GM19324 (cell line): ENCODE measurements around the gene AKAP13.

Experiments used
- ATAC-seq: cut with Tn5 transposase; IDR thresholded peaks from one replicate; pipeline ENCODE4 v1.9.1; 2021; ENCODE audit warnings: mild to moderate bottlenecking, moderate library complexity; ENCODE audit not compliant: unreplicated experiment, low FRiP score

Gene AKAP13

DNA sequence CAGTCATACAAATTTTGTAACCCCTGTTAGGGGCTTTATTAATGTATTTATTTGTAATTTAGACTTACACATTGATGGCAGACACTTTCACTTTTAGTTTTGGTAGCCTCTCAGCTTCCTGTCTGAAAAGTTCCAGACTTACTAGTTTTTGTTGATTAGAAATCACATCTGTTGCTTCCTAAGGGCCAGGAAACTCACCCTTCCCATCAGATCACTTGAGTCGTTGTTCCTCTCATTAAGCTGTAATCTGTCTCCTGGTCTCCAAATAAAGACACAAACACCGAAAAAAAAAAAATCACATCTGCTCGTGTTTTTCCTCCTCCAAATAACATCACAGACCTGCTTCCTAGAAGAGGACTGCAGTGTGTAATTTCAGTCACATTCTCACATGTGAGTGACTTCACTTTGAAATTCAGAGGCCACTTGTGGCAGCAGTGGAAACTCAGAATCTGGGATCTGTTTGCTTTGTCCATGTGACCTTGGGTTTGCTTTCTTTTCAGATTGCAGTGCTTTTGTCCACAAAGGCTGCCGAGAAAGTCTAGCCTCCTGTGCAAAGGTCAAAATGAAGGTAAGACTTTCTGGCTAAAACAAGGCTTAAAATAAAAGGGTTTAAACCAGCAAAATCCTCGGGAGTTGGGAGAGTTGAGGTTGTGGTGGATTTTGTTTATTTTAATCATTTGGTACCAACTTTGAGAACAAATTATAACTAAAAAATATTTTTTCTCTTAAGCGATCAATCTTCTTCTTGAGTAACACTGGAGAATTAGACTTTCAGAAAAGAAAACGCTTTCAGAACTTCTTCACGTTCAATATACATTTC is 327.3 kb downstream of the AKAP13 start:
- no peak for ATAC-seq

- ATAC-seq, result no peak
These were observed 328.1 kb downstream of the AKAP13 start for GRCh38 chr15:85708402-85708941.

GRCh38 chr15:85709250-85709649 is 328.8 kb downstream of the AKAP13 start:
- ATAC-seq, result no peak

DNA sequence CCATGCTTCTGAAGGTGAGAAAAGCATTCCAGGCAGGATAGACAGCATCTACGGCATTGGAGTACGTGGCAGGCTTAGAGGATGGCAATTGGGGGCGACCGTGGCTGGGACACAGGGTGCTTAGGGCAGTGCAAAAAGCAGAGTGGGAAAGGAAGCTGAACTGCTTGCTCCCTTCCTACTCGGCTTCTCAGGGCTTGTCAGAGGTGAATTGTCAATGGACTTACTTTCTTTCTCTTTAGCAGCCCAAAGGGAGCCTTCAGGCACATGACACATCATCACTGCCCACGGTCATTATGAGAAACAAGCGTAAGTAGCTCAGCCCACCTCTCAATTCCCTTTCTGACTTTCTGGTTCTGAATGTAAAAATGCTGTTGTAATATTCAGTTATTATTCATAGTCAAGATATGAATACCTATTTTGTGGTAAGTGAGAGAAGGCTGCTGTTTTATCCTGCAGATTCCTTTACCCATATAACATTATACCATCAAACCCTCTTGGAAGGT is 330.0 kb downstream of the AKAP13 start:
- no peak for ATAC-seq

DNA sequence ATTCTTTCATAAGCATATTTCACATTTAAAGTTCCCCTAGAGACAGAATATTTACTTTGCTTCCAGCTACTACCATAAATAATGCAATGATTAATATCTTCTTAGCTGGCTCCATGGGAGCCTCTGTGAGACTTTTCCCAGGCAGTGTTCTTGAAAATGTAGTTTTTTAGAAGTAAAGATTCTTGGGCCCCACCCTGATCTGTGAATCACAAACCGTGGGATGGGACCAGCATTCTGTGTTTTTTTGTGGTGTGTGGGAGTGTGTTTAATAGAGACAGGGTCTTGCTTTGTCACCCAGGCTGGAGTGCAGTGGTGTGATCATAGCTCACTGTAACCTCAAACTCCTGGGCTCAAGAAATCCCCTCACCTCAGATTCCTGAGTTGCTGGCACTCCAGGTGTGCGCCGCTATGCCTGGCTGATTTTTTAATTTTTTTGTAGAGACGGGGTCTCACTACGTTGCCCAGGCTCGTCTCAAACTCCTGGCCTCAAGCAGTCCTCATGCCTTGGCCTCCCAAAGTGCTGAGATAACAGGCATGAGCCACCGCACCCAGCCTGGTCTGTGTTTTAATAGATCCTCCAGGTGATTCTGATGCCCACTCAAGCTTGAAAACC is 331.3 kb downstream of the AKAP13 start:
- ATAC-seq, result no peak

DNA sequence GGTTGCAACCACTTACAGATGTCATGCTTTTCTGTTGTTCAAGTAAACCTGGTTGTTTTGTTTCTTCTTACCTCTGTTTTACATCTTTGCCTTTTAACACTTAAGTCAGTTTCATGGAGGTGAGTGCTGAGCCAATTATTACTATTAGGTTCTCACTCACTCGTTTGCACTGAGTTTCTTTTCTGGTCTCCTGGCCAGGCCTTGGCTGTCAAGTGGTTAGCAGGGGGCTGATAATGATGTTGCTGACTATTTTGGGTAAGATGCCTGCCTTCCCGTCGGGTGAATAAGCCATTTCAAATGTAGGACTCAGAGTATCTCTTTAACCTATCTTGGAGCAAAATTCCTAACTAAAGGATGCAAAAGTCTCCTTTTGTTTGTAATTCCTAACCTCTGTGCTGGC is 335.9 kb downstream of the AKAP13 start:
- no peak for ATAC-seq

DNA sequence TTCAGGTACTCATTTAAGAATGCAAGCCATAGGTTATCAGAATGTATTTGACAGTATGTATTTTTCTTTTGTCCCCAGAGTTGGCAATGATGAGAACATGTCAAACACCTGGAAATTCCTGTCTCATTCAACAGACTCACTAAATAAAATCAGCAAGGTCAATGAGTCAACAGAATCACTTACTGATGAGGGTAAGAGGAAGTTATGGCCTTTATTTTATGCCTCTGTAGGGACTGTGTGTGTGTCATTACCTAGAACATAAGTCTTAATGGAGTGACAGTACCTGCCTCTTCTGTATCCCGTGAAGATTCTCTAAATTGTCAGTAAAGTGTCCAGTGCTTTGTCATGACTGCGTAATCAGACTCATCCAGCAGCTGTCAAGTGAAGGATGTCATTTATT is 336.8 kb downstream of the AKAP13 start:
- ATAC-seq, result no peak

- peak; percentile 63 for ATAC-seq
These were observed 338.0 kb downstream of the AKAP13 start for GRCh38 chr15:85718271-85718971.

GRCh38 chr15:85718981-85719380 is 338.6 kb downstream of the AKAP13 start:
- ATAC-seq, result no peak

- ATAC-seq, result no peak
These were observed 342.2 kb downstream of the AKAP13 start for GRCh38 chr15:85722374-85723152.

DNA sequence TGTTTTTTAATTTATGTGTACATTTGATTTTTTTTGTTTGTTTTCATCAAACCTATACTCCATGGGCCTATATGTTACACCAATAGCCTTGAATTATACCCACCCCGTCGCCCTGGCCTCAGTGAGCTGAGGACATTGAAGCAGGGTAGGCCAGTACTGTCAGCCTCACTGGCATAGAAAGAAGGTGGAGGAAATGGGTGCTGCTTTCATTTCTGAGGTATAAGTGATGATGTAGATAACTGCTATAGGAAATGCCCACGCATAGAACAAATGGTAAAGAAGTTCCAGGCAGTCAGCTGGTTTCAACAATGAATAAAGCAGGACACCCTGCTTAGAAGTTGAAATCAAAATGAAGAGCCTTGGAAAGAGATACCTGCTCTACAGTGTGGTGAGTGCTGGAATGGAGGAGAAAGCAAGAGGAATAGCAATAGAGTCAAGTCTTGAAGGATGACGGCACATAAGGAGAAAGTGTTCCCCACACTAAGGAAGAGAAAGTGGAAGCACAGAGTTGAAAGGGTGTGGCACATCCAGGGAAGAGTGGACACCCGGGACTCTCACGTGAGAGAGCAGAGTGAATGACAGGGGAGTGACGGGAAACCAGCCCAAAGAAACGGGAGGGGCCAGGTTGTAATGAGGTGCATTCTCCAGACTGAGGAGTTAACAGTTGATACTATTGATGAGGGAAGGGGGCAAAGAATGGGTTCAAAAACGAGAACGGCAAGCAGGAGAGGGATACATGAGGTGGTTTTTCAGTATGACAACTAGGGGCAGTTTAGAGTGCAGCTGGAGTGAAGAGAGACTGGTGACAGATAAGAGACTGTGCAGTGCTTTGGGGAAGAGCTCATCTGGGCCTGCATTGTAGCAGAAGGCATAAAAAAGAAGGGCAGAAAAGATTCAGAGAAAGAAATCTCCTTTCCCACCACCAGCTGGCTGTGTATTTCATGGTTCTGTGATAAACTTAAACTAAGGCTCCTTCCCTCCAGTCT is 343.9 kb downstream of the AKAP13 start:
- ATAC-seq, result no peak

GRCh38 chr15:85725019-85725418 is 344.6 kb downstream of the AKAP13 start:
- ATAC-seq, result no peak

DNA sequence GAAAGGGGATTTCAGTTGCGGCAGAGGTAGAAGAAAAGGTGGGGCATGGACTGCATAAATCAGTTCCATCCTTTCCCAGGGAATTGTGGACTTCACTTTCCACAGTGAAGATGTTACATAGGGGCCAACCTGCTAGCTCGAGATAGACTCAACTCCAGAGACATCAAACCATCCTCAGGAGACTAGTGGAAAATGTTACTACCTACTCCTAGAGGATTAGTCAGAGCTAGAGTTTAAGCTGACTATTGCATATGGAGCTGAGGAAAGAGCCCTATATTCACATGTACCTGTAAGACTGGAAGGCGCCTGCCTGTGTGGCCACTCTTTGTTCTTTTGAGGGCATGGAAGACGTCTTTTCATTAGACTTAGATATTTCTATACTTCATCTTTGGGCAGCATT is 345.2 kb downstream of the AKAP13 start:
- no peak for ATAC-seq

- no peak for ATAC-seq
These were observed 346.1 kb downstream of the AKAP13 start for GRCh38 chr15:85726454-85726853.

GRCh38 chr15:85727068-85727467 is 346.7 kb downstream of the AKAP13 start:
- ATAC-seq, result no peak

- ATAC-seq, result no peak
These were observed 349.8 kb downstream of the AKAP13 start for GRCh38 chr15:85730001-85730820.

DNA sequence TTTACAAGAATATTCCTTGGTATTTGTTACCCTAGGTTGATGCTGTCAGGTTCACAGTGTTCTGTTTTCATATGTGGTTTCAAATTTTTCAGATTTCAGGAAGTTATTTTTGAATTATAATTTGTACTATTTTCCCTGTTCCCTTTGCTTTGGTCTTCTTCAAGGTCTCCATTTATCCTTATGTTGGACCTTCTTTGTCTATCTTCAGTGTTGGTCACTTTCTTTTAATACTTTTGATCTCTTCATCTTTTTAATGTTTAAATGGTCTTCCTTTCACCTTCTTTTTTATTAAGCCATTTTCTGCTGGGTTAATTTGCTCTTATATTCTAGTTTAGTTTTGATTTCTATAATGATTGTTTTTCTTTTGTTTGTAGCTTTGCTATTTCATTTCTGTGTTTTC is 353.0 kb downstream of the AKAP13 start:
- no peak for ATAC-seq

GRCh38 chr15:85737061-85737460 is 356.7 kb downstream of the AKAP13 start:
- ATAC-seq, result no peak
